CD4-positive, alpha-beta T cell treated with Interleukin-15 for 4 hours (primary cell): ENCODE data around the gene PLA1A.
A peak's percentile ranks its signal among the peaks of the same experiment; 100 is the strongest.

Experiments
- DNase-seq: peaks from one replicate; pipeline ENCODE4 v3.0.0-alpha.2; 2020; ENCODE audit warnings: low spot score

Gene PLA1A

DNA sequence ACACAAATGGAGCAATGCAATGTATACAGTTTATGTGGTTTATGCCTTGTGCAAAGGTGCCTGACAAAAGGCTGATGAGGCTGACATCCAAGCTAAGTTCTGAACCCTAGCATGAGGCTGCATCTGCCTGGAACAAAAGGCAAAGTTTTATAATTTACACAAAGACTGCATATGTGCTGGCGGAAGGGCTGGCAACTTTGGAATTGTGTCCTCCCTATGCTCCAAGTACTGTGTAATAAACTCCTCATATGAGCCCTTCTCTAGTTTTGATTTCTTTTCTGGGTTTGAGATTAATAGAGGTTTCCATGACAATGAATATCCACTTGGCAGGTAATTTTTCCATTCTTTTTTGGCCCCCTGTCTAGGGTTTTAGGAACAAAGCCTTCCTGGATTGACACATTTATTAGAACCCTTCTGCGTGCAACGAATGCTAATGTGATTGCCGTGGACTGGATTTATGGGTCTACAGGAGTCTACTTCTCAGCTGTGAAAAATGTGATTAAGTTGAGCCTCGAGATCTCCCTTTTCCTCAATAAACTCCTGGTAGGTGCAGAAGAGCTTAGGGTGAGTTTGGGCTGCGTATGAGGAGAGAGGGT lies 10.8 kb downstream of the PLA1A start:
- no peak for DNase-seq

DNA sequence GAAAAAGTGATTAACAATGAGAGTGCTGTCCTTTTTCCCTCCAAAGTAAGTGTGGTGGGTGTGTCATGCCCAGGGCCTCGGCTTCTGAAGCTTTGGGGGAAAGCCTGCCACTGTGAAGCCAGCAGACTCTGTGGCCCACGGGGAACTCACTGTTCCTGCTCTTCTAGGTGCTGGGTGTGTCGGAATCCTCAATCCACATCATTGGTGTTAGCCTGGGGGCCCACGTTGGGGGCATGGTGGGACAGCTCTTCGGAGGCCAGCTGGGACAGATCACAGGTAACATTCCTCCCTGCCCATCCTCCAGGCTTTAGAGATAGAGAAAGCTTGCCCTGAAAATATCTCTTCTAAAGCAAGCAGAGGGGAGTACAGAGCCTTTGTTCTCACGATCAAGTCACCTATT lies 11.6 kb downstream of the PLA1A start:
- no peak for DNase-seq

DNA sequence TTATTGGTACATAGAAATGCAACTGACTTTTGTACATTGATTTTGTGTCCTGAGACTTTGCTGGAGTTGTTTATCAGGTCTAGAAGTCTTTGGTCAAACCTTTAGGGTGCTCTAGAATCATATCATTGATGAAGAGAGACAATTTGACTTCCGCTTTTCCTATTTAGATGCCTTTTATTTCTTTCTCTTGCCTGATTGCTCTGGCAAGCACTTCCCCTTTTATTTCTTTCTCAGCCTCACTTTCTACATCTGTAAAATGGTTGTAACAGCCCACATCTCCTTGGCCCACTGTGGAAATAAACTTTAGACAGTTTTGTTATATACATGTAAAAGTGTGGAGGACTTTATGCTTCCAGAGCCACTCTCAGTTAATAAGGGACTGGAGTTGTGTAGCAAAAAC lies 14.0 kb downstream of the PLA1A start:
- DNase-seq = no peak

DNA sequence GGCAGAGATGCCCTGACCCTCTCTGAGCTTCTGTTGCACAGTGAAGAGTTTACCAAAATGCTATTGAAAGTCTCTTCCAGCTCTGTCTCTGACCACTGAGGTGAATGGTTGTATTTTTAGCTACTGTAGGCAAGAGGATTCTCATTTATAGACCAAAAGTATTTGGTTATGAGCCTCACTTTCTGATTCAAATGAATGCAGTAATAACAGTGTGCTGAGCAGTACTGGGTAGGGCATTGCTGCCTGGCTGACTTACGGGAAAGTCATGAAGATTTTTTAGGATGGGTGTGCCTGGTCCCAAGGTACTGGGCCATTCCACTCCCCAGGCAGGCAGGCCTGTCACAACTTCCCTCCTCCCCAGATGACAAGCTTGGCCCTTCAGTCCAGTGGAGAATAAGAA lies 15.5 kb downstream of the PLA1A start:
- DNase-seq = no peak

GRCh38 chr3:119613872-119614271 lies 16.2 kb downstream of the PLA1A start:
- no peak for DNase-seq

DNA sequence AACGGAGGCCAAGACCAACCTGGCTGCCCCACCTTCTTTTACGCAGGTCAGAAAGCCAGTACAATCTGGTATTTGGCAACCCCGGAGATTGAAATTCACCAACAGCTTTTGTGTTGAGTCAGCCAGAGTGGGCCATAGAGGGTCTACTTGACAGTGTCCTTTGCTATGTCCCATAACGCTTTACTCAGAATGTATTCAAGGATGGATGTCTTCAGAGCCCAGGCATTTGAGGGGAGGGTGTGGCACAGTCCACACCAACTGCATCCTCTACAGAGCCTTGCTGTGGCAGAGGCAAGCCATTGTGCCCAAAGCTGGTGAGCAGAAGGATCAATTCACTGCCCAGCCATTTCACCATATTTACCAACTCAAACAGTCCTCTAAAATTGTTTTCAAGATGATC lies 18.4 kb downstream of the PLA1A start:
- no peak for DNase-seq

- no peak for DNase-seq
Measured at GRCh38 chr3:119619094-119619493, 21.4 kb downstream of the PLA1A start.

GRCh38 chr3:119620899-119621298 lies 23.2 kb downstream of the PLA1A start:
- no peak for DNase-seq

GRCh38 chr3:119624002-119624720 lies 26.5 kb downstream of the PLA1A start:
- no peak for DNase-seq

DNA sequence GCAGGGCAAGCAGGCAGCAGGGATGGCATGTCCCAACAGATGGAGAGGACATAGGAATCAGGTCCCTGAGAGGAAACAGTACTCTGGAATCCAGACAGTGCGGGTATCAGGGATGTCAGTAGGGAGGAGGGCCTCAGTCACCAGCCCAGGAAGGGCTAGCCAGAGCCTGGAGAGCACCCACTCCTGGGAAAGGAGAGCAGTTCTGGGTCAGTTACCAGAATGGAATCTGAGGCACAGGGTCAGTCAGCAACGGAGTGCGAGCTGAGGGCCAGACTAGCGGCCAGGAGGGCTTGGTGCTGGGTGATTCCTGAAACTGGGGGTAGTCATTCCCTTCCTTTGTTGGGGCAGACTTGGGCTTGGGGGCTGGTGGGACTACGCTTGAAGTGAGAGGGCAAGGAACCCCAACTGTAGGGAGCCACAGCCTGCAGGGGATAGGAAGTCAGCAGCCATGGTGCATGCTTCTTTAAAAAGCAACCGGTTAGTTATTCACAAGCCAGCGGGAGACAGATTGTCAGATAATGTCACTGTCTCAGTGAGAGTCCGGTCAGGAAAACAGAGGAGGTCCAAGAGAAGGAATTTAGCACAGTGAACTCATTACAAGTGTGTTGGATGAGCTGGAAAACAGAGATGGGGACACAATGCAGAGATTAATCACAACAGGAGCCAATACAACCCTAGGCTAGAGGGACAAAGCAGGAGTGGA lies 27.9 kb downstream of the PLA1A start:
- no peak for DNase-seq

- DNase-seq = no peak
Measured at GRCh38 chr3:119626196-119626595, 28.5 kb downstream of the PLA1A start.

DNA sequence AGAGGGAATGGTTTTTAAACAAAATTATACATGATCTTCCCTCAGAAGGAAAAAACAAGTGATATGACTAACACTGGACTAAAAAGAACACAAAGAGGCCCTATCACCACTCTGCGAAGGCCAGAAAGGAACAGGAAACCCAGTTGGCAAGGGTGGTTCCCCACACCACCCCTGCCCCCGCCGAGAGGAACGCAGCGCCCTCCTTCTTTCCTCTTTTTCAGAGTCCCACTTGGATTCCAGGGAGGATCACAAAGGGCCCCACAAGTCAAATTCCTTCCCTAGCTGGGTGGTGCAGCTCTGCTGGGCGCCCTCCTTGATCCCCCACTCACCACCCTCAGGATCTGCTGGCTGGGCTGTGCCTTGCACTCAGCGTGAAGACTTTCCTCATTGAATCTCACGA lies 29.8 kb downstream of the PLA1A start:
- DNase-seq = peak; percentile 28

- DNase-seq = peak; percentile 22
Measured at GRCh38 chr3:119628390-119628789, 30.7 kb downstream of the PLA1A start.

DNA sequence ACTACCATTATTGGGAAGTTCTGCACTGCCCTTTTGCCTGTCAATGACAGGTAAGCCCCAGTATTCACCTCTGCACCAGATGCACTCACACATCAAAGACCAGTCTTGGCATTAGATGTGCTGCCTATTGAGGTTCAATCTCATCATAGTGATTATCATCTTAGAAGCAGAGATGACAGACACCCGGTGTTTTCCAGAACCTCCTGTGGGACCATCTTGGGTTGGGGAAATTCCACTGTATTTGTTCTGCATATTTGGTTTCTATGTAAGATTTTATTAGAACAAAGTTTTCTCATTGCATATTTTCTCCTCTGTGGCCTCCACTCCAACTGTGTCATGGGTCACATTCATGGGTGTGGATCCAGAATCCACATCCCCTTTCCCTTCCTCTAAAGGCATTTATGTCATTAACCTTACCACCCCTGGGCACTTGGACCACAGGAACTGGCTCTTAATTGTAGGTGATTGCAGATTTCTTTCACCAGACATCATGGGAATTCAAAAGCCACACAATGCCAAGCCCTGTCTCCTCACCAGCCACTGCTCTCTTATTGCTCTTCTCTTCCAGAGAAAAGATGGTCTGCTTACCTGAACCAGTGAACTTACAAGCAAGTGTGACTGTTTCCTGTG lies 31.2 kb downstream of the PLA1A start:
- DNase-seq = peak; percentile 30

- DNase-seq = no peak
Measured at GRCh38 chr3:119630128-119630879, 32.6 kb downstream of the PLA1A start.

DNA sequence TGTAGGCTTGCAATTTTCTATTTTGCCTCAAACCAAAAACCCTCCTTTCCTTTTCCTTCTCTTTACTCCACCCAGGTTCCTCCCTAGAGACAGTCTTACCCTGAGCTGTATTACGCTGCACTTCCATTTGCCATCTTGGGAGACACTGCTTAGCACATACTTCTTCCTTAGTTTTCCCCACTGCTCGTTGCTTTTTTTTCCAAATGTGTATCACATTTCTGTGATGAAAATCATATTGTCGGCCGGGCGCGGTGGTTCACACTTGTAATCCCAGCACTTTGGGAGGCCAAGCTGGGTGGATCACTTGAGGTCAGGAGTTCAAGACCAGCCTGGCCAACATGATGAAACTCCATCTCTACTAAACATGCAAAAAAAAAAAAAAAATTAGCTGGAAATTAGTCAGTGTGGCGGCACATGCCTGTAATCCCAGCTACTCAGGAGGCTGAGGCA lies 33.2 kb downstream of the PLA1A start:
- DNase-seq = no peak

DNA sequence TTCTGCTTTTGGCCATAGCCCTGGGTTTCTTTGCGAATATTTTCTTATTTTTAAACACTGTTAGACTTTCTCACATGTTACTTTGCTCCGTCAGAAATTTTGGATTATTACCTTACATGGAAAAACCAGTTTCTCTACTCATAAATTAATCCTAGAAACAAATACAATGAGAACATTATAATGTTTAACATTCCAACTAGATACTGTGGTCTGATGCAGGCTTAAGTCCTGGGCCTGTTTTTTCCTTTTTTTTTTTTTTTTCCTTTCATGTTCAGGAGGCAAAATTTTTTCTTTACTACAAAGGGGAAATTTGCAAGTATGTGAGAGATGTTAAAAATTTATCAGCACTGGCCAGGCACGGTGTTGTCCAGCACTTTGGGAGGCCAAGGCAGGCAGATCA lies 33.8 kb downstream of the PLA1A start:
- DNase-seq = no peak

GRCh38 chr3:119632216-119632615 lies 34.5 kb downstream of the PLA1A start:
- no peak for DNase-seq

- no peak for DNase-seq
Measured at GRCh38 chr3:119632829-119633228, 35.1 kb downstream of the PLA1A start.

- no peak for DNase-seq
Measured at GRCh38 chr3:119635719-119636118, 38.0 kb downstream of the PLA1A start.

DNA sequence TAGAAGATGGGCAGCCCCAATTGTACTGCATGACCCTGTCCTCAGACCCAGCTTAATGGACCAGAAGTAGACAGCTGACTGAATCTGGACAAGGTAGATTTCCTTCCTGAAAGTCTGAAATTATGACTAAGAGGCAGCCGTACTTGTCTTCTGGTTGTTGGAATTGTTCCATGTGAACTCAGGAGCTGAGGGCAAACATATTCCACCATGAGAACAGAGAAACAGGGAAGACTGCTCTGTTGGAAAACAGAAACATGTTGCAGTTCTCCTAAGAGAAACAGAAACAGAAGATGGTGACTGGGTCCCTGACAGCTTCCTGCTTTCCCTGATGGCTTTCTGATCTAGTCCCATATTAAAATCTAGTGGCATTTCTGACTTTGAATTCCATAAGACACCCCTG lies 38.6 kb downstream of the PLA1A start:
- DNase-seq = no peak
